SHP77 treated with DMSO at 0.1 percent for 48 hours (cell line): Measurements from ENCODE around the gene NR4A1.
"Not testable (repeated sequence)": the region's sequence is repeated elsewhere in the genome, so short reads cannot be mapped to it uniquely, and the experiment has no call there.

ENCODE experiments used
- DNase-seq: peaks from one replicate; lab custom pipeline; 2025; lab: John Stamatoyannopoulos, UW

NR4A1 gene

DNA sequence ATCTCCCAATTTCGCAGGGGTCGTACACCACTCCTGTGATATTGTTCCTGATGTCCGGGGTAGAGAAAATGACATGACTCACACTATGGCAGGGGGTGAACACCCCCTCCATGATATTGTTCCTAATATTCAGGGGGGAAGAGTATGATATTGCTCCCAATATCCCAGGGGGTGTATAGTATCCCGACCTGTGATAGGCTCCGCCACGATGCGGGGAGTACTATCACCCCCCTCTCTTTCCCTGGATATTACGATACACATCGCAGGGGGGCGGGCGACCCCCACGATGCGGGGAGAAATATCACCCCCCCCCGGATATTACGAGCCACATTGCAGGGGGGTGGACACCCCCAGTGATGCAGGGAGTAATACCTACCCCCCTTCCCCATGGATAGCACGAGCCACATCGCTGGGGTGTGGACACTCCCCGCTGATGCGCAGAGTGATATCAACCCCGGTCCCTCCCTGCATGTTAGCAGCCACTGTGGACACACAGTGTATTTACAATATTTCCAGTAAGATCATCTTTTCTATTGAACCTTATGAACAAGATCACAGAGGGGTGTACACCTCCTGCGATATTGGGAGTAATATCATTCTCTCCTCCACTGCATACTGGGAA, 45.9 kb downstream of the NR4A1 start:
- DNase-seq = no peak

- DNase-seq = not testable (repeated sequence)
These were observed 53.3 kb downstream of the NR4A1 start for GRCh38 chr12:52104431-52105089.
